ENCODE measurements around the gene ATXN1.

Gene ATXN1

DNA sequence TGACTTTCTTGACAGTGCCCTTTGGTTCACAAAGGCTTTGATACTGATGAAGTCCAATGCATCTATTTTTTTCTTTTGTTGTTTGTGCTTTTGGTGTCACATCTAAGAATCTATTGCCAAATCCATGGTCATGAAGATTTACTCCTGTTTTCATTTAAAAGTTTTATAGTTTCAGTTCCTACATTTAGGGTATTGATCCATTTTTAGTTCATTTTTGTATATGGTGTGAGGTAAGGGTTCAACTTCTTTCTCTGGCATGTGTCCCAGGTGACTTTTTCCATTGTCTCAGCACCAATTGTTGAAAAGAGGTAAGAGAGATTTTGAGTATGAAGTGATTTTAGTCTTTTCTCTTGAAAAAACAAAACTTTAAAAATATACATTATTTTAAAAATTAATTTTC, 262.3 kb downstream of the ATXN1 start (continued):
- no peak for TF ChIP-seq KLF17 (tag by site-specific recombination; IDR thresholded peaks at IDR 0.05)
- TF ChIP-seq KLF10 (tag by site-specific recombination; IDR thresholded peaks at IDR 0.05): no peak
- no peak for TF ChIP-seq ZNF416 (tag by site-specific recombination; IDR thresholded peaks at IDR 0.05)
- TF ChIP-seq ZBTB10 (tag by site-specific recombination; IDR thresholded peaks at IDR 0.05): no peak
- no peak for TF ChIP-seq ZNF24 (tag by site-specific recombination; IDR thresholded peaks at IDR 0.05)
- no peak for TF ChIP-seq ZNF302 (tag by site-specific recombination; IDR thresholded peaks at IDR 0.05; ENCODE audit: low read depth)
- TF ChIP-seq GLIS2 (tag by site-specific recombination; IDR thresholded peaks at IDR 0.05): no peak
- TF ChIP-seq, protein P1, sequence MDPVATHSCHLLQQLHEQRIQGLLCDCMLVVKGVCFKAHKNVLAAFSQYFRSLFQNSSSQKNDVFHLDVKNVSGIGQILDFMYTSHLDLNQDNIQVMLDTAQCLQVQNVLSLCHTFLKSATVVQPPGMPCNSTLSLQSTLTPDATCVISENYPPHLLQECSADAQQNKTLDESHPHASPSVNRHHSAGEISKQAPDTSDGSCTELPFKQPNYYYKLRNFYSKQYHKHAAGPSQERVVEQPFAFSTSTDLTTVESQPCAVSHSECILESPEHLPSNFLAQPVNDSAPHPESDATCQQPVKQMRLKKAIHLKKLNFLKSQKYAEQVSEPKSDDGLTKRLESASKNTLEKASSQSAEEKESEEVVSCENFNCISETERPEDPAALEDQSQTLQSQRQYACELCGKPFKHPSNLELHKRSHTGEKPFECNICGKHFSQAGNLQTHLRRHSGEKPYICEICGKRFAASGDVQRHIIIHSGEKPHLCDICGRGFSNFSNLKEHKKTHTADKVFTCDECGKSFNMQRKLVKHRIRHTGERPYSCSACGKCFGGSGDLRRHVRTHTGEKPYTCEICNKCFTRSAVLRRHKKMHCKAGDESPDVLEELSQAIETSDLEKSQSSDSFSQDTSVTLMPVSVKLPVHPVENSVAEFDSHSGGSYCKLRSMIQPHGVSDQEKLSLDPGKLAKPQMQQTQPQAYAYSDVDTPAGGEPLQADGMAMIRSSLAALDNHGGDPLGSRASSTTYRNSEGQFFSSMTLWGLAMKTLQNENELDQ (tag by site-specific recombination; IDR thresholded peaks at IDR 0.05; ENCODE audit: low read depth): no peak
- TF ChIP-seq TRIM28 (IDR thresholded peaks at IDR 0.05; ENCODE audit: borderline replicate concordance, low read length): no peak
- TF ChIP-seq KLF8 (tag by site-specific recombination; IDR thresholded peaks at IDR 0.05): no peak

GRCh38 chr6:16498237-16498636, 263.0 kb downstream of the ATXN1 start:
- H3K4me1 ChIP-seq (ENCODE audit: control insufficient read depth, insufficient read depth, low read length): peaks cover 8% of the 10 kb centered on the region; the same call in 1 of the 2 replicates
- POLR2A ChIA-PET: no interaction called here
- CTCF ChIA-PET: interaction anchor here (0.7 to 8.0 kb wide), 2 partner anchors 14 to 41 kb away, joined by 4 to 52 read pairs; no protein-coding TSS in a partner anchor
- H3K9me3 ChIP-seq (ENCODE audit: control insufficient read depth, insufficient read depth, low read depth, low read length): no peaks in the 10 kb centered on the region
- no peak overlapping the region for H3K4me3 ChIP-seq (ENCODE audit: low read depth, low read length)
- no peaks in the 10 kb centered on the region for H3K36me3 ChIP-seq (ENCODE audit: control insufficient read depth in 2 of 2, insufficient read depth in 1 of 2, low read length in 2 of 2)
- TF ChIP-seq ZNF311 (tag by site-specific recombination; IDR thresholded peaks at IDR 0.05; ENCODE audit: borderline replicate concordance): no peak
- no peak for TF ChIP-seq ZNF785 (tag by site-specific recombination; IDR thresholded peaks at IDR 0.05)
- TF ChIP-seq ZNF792 (tag by site-specific recombination; IDR thresholded peaks at IDR 0.05): no peak
- no peak for TF ChIP-seq EGR2 (tag by site-specific recombination; IDR thresholded peaks at IDR 0.05; ENCODE audit: low read depth)
- no peak overlapping the region for H3K27ac ChIP-seq (ENCODE audit: extremely low read depth, low read depth, low read length)

DNA sequence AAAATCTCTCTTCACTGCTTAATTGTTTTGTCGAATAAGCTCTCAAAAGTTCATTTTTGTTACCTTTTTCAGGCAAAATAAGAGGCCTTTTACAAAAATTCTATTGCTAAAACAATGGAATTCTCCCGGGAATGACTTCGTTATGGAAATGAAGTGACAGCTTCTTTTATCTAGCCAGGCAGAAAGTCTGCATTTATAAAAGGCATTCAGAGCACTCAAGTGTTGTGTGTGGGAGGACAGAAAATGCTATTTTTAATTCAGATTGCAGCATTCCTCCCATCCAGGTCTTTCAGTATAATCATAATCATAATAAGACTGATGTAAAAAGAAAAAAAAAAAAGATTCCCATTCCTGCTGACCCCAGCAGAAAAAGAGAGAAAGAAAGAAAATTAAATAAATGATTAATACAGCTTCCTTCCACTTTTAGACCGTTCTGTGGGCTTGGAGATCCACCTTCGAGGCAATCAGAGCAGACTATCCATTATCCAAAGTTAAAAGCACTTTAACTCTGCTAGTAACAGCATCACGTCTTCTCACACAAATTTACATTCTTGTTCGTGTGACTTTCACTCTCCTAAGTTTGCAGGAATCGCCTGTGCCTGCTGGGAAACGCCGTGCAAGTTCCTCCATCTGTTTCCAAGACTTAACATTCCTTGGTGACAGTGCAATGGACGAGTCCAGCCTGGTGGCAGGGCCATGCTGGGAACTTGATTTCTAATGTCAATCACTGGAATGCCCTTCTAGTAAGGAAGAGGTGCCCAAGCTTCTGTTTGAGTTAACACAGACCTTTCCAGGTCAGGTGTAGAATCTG, 264.1 kb downstream of the ATXN1 start:
- Histone ChIP-seq H3K4me1 (ENCODE audit: control insufficient read depth, insufficient read depth, low read length) (peaks cover 8% of the 10 kb centered on the region; the same call in 1 of the 2 replicates), H3K27ac (ENCODE audit: extremely low read depth, low read depth, low read length) (no peak overlapping the region), H3K9me3 (ENCODE audit: control insufficient read depth, insufficient read depth, low read depth, low read length) (no peaks in the 10 kb centered on the region), H3K4me3 (ENCODE audit: low read depth, low read length) (no peak overlapping the region), H3K36me3 (ENCODE audit: control insufficient read depth in 2 of 2, insufficient read depth in 1 of 2, low read length in 2 of 2) (no peaks in the 10 kb centered on the region)
- POLR2A ChIA-PET: no interaction called here
- no peak for TF ChIP-seq BCL6B (tag by site-specific recombination; IDR thresholded peaks at IDR 0.05)
- peak; percentile 20; the same call in 1 of the 2 replicates for TF ChIP-seq ZBTB20 (tag by site-specific recombination; IDR thresholded peaks at IDR 0.05)
- CTCF ChIA-PET: interaction anchor here (0.7 to 8.0 kb wide), 2 partner anchors 15 to 597 kb away, joined by 4 to 52 read pairs; no protein-coding TSS in a partner anchor
